HepG2 (cell line): ENCODE data around the gene ENPP7. TPM values are rescaled to one million over a fixed set of nuclear protein-coding genes. Genes with fewer than 3 reads are reported as not detected.

Experiments used
- ATAC-seq: fragments of 200-7000 bp; cut with Tn5 transposase; 3 replicates; pipeline ENCODE4 v1.9.1; 2020; ENCODE audit warnings: mild to moderate bottlenecking, moderate library complexity
- BruUV-seq: library from RNA; stranded (reverse); fragments of 400-500 nt; replicated peaks from 2 replicates; lab custom pipeline; 2021; lab: Mats Ljungman, UMichigan
- CTCF ChIA-PET: fragments of 300-600 bp; formaldehyde crosslinking; extraction: SDS; loops from one replicate; lab custom pipeline; 2021; ENCODE audit warnings: low total read pairs, inconsistent platforms, low intra/inter-chr PET ratio; lab: Yijun Ruan, JAX
- POLR2A ChIA-PET: fragments of 350-600 bp; sonication (Branson Sonifier 250); formaldehyde crosslinking; loops from one replicate; lab custom pipeline; 2020; ENCODE audit warnings: antibody characterized with exemption, inconsistent platforms; lab: Yijun Ruan, JAX
- DNase-seq: peaks from one replicate; pipeline ENCODE4 v3.0.0-alpha.2; 2015; ENCODE audit warnings: low spot score
- FAIRE-seq: peaks from 3 replicates; lab custom pipeline; 2011; peaks lifted over from hg19 to GRCh38; lab: Jason Lieb, UNC
- H2AFZ ChIP-seq: one replicate; pipeline ENCODE4 v1.6.1; 2011; ENCODE audit warnings: low read length, inconsistent platforms
- H3K27ac ChIP-seq: fragments of 300-600 bp; 3 replicates; pipeline ENCODE4 v1.8.0; 2011; ENCODE audit warnings: mixed run types, mild to moderate bottlenecking, mixed read lengths, low read length, inconsistent platforms; ENCODE audit not compliant: insufficient read depth; ENCODE audit errors: extremely low read length
- H3K27me3 ChIP-seq, 2 experiments: fragments of 200-600 bp in 1 of 2; 2 replicates in 1 of 2; 3 replicates in 1 of 2; pipeline versions ENCODE4 v1.6.0 to v1.8.0; 2011; ENCODE audit warnings: low read length in 2 of 2, mild to moderate bottlenecking in 2 of 2, moderate library complexity in 2 of 2, inconsistent platforms in 1 of 2; ENCODE audit not compliant: insufficient read depth in 2 of 2, control insufficient read depth in 1 of 2
- H3K36me3 ChIP-seq, 2 experiments: fragments of 200-600 bp in 1 of 2; replicated peaks in 1 of 2; 2 replicates in 1 of 2; 3 replicates in 1 of 2; pipeline versions ENCODE4 v1.5.1 to v1.8.0; 2011; ENCODE audit warnings: low read length in 2 of 2, inconsistent platforms in 1 of 2; ENCODE audit not compliant: insufficient read depth in 2 of 2, control insufficient read depth in 1 of 2
- H3K4me1 ChIP-seq: 2 replicates; pipeline ENCODE4 v1.5.1; 2012; ENCODE audit warnings: low read length, inconsistent platforms; ENCODE audit not compliant: insufficient read depth
- H3K4me2 ChIP-seq: 2 replicates; pipeline ENCODE4 v1.6.0; 2011; ENCODE audit warnings: low read depth, low read length, inconsistent platforms
- H3K4me3 ChIP-seq, 3 experiments: fragments of 200-600 bp in 1 of 3; sonication (generic), shearing (Covaris generic) in 1 of 3; replicated peaks in 1 of 3; 2 replicates each; pipeline ENCODE4 v1.5.1; 2011 to 2016; ENCODE audit warnings: low read length in 3 of 3, inconsistent platforms in 2 of 3, low read depth in 2 of 3, mild to moderate bottlenecking in 2 of 3, control low read depth in 1 of 3, mixed read lengths in 1 of 3; ENCODE audit not compliant: insufficient read depth in 1 of 3
- H3K79me2 ChIP-seq: one replicate; pipeline ENCODE4 v1.6.1; 2011; ENCODE audit warnings: low read length, inconsistent platforms; ENCODE audit not compliant: insufficient read depth
- H3K9ac ChIP-seq: 2 replicates; pipeline ENCODE4 v1.6.0; 2011; ENCODE audit warnings: mild to moderate bottlenecking, low read depth, low read length, inconsistent platforms; ENCODE audit not compliant: insufficient read depth
- H3K9me3 ChIP-seq: 2 replicates; pipeline ENCODE4 v1.5.1; 2012; ENCODE audit warnings: mild to moderate bottlenecking, low read length
- H4K20me1 ChIP-seq: 2 replicates; pipeline ENCODE4 v1.6.0; 2011; ENCODE audit warnings: inconsistent platforms, mild to moderate bottlenecking, low read length, moderate library complexity; ENCODE audit not compliant: insufficient read depth
- ARID2 ChIP-seq: sonication (generic); formaldehyde crosslinking; IDR thresholded peaks from 2 replicates; pipeline ENCODE4 v1.8.1; 2022; ENCODE audit warnings: mild to moderate bottlenecking, missing genetic modification reagents, borderline replicate concordance
- REPIN1 ChIP-seq: sonication (generic); formaldehyde crosslinking; IDR thresholded peaks from 2 replicates; pipeline ENCODE4 v1.8.0; 2022; ENCODE audit warnings: missing genetic modification reagents, low read depth, mild to moderate bottlenecking, borderline replicate concordance
- SMARCC2 ChIP-seq: fragments of 450-650 bp; IDR thresholded peaks from 2 replicates; pipeline ENCODE4 v1.6.1; 2017; ENCODE audit warnings: antibody characterized with exemption, mild to moderate bottlenecking
- SP1 ChIP-seq, 2 experiments: fragments of 450-650 bp in 1 of 2; sonication (generic) in 1 of 2; formaldehyde crosslinking in 1 of 2; IDR thresholded peaks; 2 replicates each; pipeline versions ENCODE4 v1.4.0 to v1.6.1; 2016 to 2020; ENCODE audit warnings: missing genetic modification reagents in 1 of 2
- ZBTB14 ChIP-seq: sonication (generic); formaldehyde crosslinking; IDR thresholded peaks from 2 replicates; pipeline ENCODE4 v1.4.0; 2020; ENCODE audit warnings: missing genetic modification reagents
- ZBTB7B ChIP-seq: sonication (generic); formaldehyde crosslinking; IDR thresholded peaks from 2 replicates; pipeline ENCODE4 v1.4.0; 2020; ENCODE audit warnings: missing genetic modification reagents
- ZNF704 ChIP-seq: sonication (generic); formaldehyde crosslinking; IDR thresholded peaks from 2 replicates; pipeline ENCODE4 v1.8.1; 2023; ENCODE audit warnings: mild to moderate bottlenecking, inconsistent platforms, moderate library complexity, missing genetic modification reagents, borderline replicate concordance
- WGBS: methylation state at CpG from one replicate; pipeline ENCODE4 v1.1.6; 2017; ENCODE audit warnings: low lambda C conversion rate; 5-methylcytosine and 5-hydroxymethylcytosine counted together
- in situ Hi-C: cut with HindIII; loops from 2 replicates; pipeline ENCODE4 v1.10.0; 2017; ENCODE audit warnings: low pct_unique_long_range_greater_than_20kb; ENCODE audit not compliant: extremely low pct_ligation_motif_present
- intact Hi-C: fragments of 100-400 bp; cut with micrococcal nuclease; formaldehyde crosslinking; loops from one replicate; pipeline ENCODE4 v1.10.0; 2022; ENCODE audit not compliant: unreplicated experiment
- polyA plus RNA-seq, 8 experiments: library from polyadenylated mRNA; depleted of rRNA in 3 of 8; stranded (reverse) in 7 of 8; unstranded in 1 of 8; fragments of >200 nt; fragmentation: Illumina TruSeq in 4 of 8; extraction: Trizol in 4 of 8; gene quantifications; 2 replicates each; pipeline versions ENCODE4 v1.2.1 to v1.2.3, GENCODE V29; 2011 to 2016; ENCODE audit warnings: low read depth in 4 of 8, missing spikeins in 1 of 8, mixed read lengths in 1 of 8; ENCODE audit not compliant: insufficient read depth in 1 of 8
- total RNA-seq, 5 experiments: library from RNA; depleted of rRNA; stranded (reverse); fragments of >200 nt; fragmentation: Illumina TruSeq; extraction: Trizol; gene quantifications; 2 replicates each; pipeline ENCODE4 v1.2.3, GENCODE V29; 2016; ENCODE audit warnings: low read depth in 1 of 5

Gene ENPP7
- total and polyA plus RNA-seq, 2 of the 13 experiments (the other 11 are each of a cell fraction or from before 2014, with no cell fraction given), result 1.1 to 2.2 TPM

- 0 out of 2 replicates have a peak, but pooled peaks have one; percentile 1 for TF ChIP-seq REPIN1 (CRISPR knock-in tag)
- TF ChIP-seq ARID2 (CRISPR knock-in tag), result no peak
- TF ChIP-seq ZBTB14, result 0 out of 2 replicates have a peak, but pooled peaks have one; percentile 32
Measured at GRCh38 chr17:79733692-79734070, 2.9 kb downstream of the ENPP7 start (continued).

GRCh38 chr17:79735096-79735495, 4.4 kb downstream of the ENPP7 start:
- Histone ChIP-seq H2AFZ (no peak overlapping the region), H3K9ac (no peak overlapping the region), H3K4me3 (no peak overlapping the region), H3K9me3 (no peaks in the 10 kb centered on the region), H3K36me3 (no peaks in the 10 kb centered on the region), H3K27me3 (peaks cover under 1 to 2% of the 10 kb centered on the region in 2 experiments; a peak in 1 of 5 replicates), H3K27ac (no peak overlapping the region), H3K4me1 (peaks cover 68% of the 10 kb centered on the region), H3K79me2 (no peaks in the 10 kb centered on the region), H4K20me1 (no peaks in the 10 kb centered on the region), H3K4me2 (no peak overlapping the region)
- in situ Hi-C loops, result no loop called here
- WGBS, result 97% methylated on average over 19 of the region's 32 CpGs
- ChIA-PET POLR2A (no interaction called here), CTCF (no interaction called here)
- no peak for FAIRE-seq
- DNase-seq, result no peak
- BruUV-seq, result no TSS peak
- TF ChIP-seq ZNF704 (CRISPR knock-in tag) (no peak), SP1 (IDR thresholded peaks at IDR 0.05) (no peak), SP1 (CRISPR knock-in tag; IDR thresholded peaks at IDR 0.05) (no peak), ZBTB7B (CRISPR knock-in tag) (no peak), SMARCC2 (no peak)
- intact Hi-C loops, result no loop called here
- ATAC-seq, result no peak
